ENCODE data around the gene NUDT5. TPM values are rescaled to one million over a fixed set of nuclear protein-coding genes. Genes with fewer than 3 reads are reported as not detected.

The NUDT5 gene
- total and polyA plus RNA-seq, 2 of the 8 experiments (the other 6 are each of a cell fraction or from before 2014, with no cell fraction given) = 130 to 134 TPM

GRCh38 chr10:12140038-12140437 is 55.7 kb downstream of the NUDT5 start (continued):
- no peak for TF ChIP-seq HDAC2 (IDR thresholded peaks at IDR 0.05; ENCODE audit: borderline replicate concordance in 1 of 2, low read depth in 2 of 2, low read length in 2 of 2)

All from H1 (cell line).